Activated T-cell treated with anti-CD3 and anti-CD28 coated beads, Interleukin-2, amount 50 U/mL, for 4 hours (primary cell): ENCODE measurements around the gene CMSS1. TPM values are rescaled to one million over a fixed set of nuclear protein-coding genes. Genes with fewer than 3 reads are reported as not detected.

Source experiments
- ATAC-seq, 2 donors: fragments of 200-7000 bp; cut with Tn5 transposase; one replicate each; pipeline ENCODE4 v1.10.0; 2021
- DNase-seq: peaks from one replicate; pipeline ENCODE4 v3.0.0-alpha.2; 2020
- H3K27me3 Mint-ChIP-seq: one replicate; pipeline ENCODE4 v1.8.0; 2021; ENCODE audit warnings: low read depth, mixed read lengths
- H3K36me3 Mint-ChIP-seq: one replicate; pipeline ENCODE4 v1.8.0; 2022; ENCODE audit warnings: mixed read lengths; ENCODE audit not compliant: insufficient read depth
- H3K4me1 Mint-ChIP-seq: one replicate; pipeline ENCODE4 v1.8.0; 2021; ENCODE audit warnings: low read depth, mixed read lengths
- H3K4me3 Mint-ChIP-seq: one replicate; pipeline ENCODE4 v1.8.0; 2021; ENCODE audit warnings: mild to moderate bottlenecking, moderate library complexity, mixed read lengths
- H3K9me3 Mint-ChIP-seq: one replicate; pipeline ENCODE4 v1.8.0; 2021; ENCODE audit warnings: mixed read lengths
- total RNA-seq, 3 donors: library from RNA; stranded (reverse); gene quantifications; one replicate each; pipeline ENCODE4 v1.2.1, GENCODE V29; 2021

Gene CMSS1
- total RNA-seq, 3 donors from 2014 or later = 126 to 157 (median 136) TPM

- H3K27me3 Mint-ChIP-seq = no peaks in the 10 kb centered on the region
- H3K4me1 Mint-ChIP-seq = no peaks in the 10 kb centered on the region
- peaks cover 6% of the 10 kb centered on the region for H3K36me3 Mint-ChIP-seq
- no peaks in the 10 kb centered on the region for H3K9me3 Mint-ChIP-seq
- DNase-seq = no peak
- no peak overlapping the region for H3K4me3 Mint-ChIP-seq
- ATAC-seq = no peak
Measured at GRCh38 chr3:100029689-100030088, 212.0 kb downstream of the CMSS1 start.

GRCh38 chr3:100030346-100030745 lies 212.7 kb downstream of the CMSS1 start:
- Mint-ChIP-seq H3K27me3 (no peaks in the 10 kb centered on the region), H3K4me1 (no peaks in the 10 kb centered on the region), H3K36me3 (peaks cover 6% of the 10 kb centered on the region), H3K4me3 (no peak overlapping the region), H3K9me3 (no peaks in the 10 kb centered on the region)
- DNase-seq (no peak), ATAC-seq (no peak)

DNA sequence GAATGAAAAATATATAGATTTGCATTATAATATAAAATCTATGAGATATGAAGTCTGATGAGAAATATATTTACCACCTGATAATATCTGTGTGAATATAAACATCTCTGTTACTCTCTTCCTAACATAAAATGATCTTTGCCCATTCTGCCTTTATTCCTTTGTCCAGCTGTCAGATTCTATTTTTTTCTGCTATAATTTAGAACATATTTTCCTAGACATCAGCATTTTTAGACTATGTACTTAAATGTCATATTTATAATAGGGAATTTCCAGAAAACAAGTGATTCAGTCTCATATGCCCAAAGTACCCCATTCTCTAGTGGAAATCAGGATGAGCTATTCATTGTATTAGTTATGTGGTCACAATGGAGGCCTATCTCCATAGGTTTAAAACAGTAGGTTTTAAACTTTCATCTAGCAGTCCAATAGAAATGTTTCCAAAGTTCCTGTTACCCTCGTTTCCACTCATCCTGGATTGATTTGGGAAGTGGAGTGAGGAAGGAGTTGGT lies 213.3 kb downstream of the CMSS1 start:
- Mint-ChIP-seq H3K4me1 (no peaks in the 10 kb centered on the region), H3K4me3 (no peak overlapping the region), H3K9me3 (no peaks in the 10 kb centered on the region), H3K36me3 (peaks cover 6% of the 10 kb centered on the region), H3K27me3 (no peaks in the 10 kb centered on the region)
- no peak for ATAC-seq
- no peak for DNase-seq

DNA sequence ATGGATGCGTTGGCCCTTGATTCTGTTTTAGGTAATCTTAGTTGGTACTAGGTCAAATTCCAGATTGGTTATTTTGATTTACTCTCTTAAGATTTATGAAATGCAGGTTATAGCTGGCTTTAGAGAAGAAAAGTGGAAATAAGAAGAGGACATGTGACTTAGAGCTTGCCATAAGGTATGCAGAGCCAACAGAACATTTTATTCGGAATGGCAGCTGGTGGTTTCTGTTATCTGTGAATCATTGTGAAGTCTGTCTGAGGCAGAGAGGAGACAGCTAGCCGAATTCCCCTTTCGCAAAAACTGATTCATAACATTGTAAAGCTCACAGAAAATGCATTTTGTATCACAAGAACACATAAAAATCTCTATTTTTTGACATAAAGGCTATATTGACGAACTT lies 214.6 kb downstream of the CMSS1 start:
- H3K27me3 Mint-ChIP-seq = no peaks in the 10 kb centered on the region
- DNase-seq (no peak), ATAC-seq (no peak)
- no peak overlapping the region for H3K4me3 Mint-ChIP-seq
- no peaks in the 10 kb centered on the region for H3K9me3 Mint-ChIP-seq
- peaks cover 6% of the 10 kb centered on the region for H3K36me3 Mint-ChIP-seq
- H3K4me1 Mint-ChIP-seq = no peaks in the 10 kb centered on the region

DNA sequence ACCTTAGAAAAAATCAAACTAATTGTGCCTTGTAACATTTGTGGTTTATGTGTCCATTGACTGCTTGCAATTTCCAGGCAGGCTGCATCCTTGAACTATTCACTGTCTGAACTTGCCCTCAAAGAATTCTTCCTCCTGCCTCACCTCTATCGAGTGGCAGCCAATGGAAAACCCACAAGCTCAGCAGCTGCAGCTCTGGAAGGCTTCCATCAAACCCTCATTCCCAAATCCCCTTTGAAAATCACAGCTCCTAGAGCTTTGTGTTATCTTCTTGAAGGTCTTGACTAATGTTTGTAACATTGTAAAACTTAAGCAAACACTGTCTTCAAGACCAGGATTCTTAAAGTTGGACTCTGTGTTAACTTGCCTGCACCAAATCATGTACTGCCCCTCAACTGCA lies 215.5 kb downstream of the CMSS1 start:
- no peak for DNase-seq
- no peaks in the 10 kb centered on the region for H3K27me3 Mint-ChIP-seq
- H3K36me3 Mint-ChIP-seq = peaks cover 6% of the 10 kb centered on the region
- H3K4me1 Mint-ChIP-seq = no peaks in the 10 kb centered on the region
- no peak for ATAC-seq
- no peaks in the 10 kb centered on the region for H3K9me3 Mint-ChIP-seq
- H3K4me3 Mint-ChIP-seq = no peak overlapping the region

DNA sequence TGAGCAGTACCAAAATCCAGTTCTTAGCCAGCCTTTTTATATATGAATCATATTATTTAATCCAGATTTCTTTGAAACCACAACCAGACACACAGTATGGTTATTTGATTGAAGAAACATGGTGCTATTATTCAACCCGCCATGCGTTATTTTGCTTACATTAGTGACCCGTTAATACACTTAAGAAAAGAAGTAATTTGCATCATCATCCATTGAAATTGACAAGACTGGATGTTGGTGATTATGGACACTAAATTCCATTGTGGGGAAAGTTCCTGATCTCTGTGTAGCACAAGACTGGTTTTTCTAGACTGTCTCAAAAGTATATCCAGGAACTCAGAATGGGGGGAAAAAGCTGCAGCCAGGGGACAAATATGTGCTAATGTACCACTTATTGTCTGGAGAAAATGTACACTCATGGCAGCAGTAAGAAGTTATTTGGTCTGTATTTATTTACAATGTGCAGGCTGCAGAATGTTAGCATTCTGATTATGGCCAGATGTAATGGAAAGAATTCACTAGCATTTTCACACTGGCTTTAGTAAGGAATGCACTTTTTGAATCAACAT lies 216.3 kb downstream of the CMSS1 start:
- H3K4me3 Mint-ChIP-seq = no peak overlapping the region
- no peaks in the 10 kb centered on the region for H3K4me1 Mint-ChIP-seq
- no peak for ATAC-seq
- DNase-seq = no peak
- H3K27me3 Mint-ChIP-seq = no peaks in the 10 kb centered on the region
- peaks cover 6% of the 10 kb centered on the region for H3K36me3 Mint-ChIP-seq
- H3K9me3 Mint-ChIP-seq = no peaks in the 10 kb centered on the region

DNA sequence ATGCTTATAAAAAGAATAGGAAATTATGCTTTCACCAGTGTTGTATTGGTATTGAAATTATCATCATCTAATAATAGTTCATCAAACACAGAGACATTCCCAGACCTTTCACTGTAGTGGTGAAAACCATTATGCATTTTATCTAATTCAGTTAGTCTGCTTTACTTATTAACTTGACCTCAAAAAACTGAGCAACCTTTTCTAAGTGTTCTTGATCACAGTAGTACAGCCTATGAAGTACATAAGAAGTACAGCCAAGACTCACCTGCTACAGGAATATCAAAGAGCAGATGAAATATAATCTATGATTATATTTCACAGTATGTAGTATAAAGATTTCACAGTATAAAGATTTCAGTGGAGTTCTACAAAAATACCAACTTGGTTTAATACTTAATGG lies 221.4 kb downstream of the CMSS1 start:
- DNase-seq (no peak), ATAC-seq (no peak)
- Mint-ChIP-seq H3K36me3 (no peaks in the 10 kb centered on the region), H3K27me3 (no peaks in the 10 kb centered on the region), H3K4me1 (no peaks in the 10 kb centered on the region), H3K9me3 (no peaks in the 10 kb centered on the region), H3K4me3 (no peak overlapping the region)

DNA sequence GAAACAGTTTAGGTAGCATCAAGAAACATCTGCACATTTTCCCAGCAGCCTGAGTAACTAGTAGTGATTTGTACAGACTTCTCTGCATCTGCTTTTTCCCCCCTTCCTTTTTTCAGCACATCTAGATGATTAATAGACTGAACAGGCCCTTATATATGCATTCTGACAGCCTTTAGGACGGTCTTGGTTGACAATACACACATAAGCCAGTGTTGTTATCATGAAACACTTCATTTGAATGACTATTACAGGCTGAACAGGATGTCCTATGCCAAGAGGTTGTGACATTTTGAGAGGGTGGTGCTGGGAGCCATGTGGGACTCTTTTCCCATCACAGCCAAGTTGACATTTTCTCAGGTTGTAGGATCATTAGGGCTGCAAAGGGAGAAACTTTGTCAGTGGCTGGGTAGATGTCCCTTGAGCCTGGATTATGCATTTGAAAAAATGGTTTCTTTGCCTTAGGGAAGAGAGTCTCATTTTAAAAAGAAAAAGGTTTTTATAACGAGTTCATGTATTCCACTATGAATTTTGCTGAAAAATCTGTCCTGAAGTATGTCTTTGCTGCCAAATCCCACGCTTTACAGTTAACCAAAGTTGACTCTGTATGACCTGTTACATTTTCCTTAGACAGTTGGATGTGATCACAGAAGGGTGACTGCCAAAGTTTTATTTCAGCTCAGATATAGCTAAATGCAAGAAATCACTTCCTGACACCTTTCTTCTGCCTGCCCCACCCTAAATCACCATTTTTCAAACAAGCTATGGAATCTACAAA lies 223.0 kb downstream of the CMSS1 start:
- Mint-ChIP-seq H3K27me3 (no peaks in the 10 kb centered on the region), H3K36me3 (no peaks in the 10 kb centered on the region), H3K4me1 (peaks cover 3% of the 10 kb centered on the region), H3K4me3 (no peak overlapping the region), H3K9me3 (no peaks in the 10 kb centered on the region)
- DNase-seq (no peak), ATAC-seq (no peak)

GRCh38 chr3:100041328-100041749 lies 223.7 kb downstream of the CMSS1 start:
- no peaks in the 10 kb centered on the region for H3K9me3 Mint-ChIP-seq
- ATAC-seq (no peak), DNase-seq (no peak)
- H3K27me3 Mint-ChIP-seq = no peaks in the 10 kb centered on the region
- no peaks in the 10 kb centered on the region for H3K36me3 Mint-ChIP-seq
- H3K4me3 Mint-ChIP-seq = no peak overlapping the region
- H3K4me1 Mint-ChIP-seq = peaks cover 4% of the 10 kb centered on the region

DNA sequence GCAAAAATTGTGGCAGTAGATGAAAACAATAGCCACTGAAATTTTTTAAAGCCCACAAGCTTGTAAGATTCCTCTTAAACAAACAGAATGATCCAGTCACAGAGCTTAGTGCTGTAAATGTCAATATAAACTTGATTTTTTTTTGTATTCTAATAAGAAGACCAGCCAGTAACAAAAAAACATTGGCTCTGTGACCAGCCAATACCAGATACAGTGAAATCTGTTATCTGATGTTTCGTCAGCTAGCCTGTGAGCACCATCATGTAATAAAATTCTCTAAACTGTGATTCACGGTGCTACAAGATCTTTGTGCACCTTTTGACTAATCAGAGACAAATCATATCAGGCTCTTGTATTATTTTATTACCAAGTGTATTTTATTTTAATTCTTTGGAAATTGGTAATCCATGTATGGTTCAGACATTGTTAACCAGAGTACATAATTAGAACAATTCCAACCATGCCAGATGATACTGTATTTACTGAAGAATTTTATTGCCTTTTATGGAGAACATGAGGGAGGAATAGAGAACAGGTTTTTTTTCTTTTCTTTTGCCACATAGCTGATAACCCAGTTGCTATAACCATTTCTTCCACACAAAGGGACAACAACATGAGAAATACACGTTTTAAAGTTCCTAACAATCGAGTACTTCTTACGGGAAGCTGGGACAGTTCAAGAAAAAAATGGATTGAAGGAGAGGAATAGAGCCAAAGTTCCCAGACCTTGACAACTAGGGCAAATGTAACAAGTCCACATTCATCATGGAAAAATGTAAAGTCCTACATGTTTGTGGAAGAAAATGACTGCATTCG lies 224.7 kb downstream of the CMSS1 start:
- Mint-ChIP-seq H3K4me3 (no peak overlapping the region), H3K4me1 (peaks cover 6% of the 10 kb centered on the region), H3K9me3 (no peaks in the 10 kb centered on the region), H3K27me3 (no peaks in the 10 kb centered on the region), H3K36me3 (no peaks in the 10 kb centered on the region)
- ATAC-seq (no peak), DNase-seq (no peak)

GRCh38 chr3:100043271-100043670 lies 225.6 kb downstream of the CMSS1 start:
- Mint-ChIP-seq H3K36me3 (no peaks in the 10 kb centered on the region), H3K9me3 (no peaks in the 10 kb centered on the region), H3K4me1 (peaks cover 11% of the 10 kb centered on the region), H3K27me3 (no peaks in the 10 kb centered on the region), H3K4me3 (no peak overlapping the region)
- ATAC-seq (no peak), DNase-seq (no peak)

DNA sequence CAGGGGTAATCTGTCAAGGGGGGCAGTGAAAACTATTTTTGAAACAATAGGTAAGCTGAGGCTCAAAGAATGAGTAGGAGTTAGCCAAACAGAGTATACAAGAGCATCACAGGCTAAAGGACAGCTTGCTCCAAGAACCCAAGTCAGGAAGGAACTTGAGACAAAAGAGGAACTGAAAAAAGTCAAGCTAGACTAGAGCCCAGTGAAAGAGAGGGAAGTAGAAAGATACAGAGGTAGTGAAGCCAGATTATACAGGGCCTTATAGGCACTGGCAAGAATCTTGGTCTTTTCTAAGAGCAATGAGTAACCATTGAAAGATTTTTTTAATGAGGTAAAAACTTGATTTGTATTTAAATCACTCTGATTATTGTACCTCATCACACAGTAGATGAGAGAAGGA lies 226.7 kb downstream of the CMSS1 start:
- ATAC-seq = no peak
- no peaks in the 10 kb centered on the region for H3K36me3 Mint-ChIP-seq
- H3K9me3 Mint-ChIP-seq = no peaks in the 10 kb centered on the region
- no peak for DNase-seq
- no peak overlapping the region for H3K4me3 Mint-ChIP-seq
- no peaks in the 10 kb centered on the region for H3K27me3 Mint-ChIP-seq
- H3K4me1 Mint-ChIP-seq = peaks cover 11% of the 10 kb centered on the region

GRCh38 chr3:100045696-100046095 lies 228.0 kb downstream of the CMSS1 start:
- no peak for ATAC-seq
- DNase-seq = no peak
- H3K36me3 Mint-ChIP-seq = peaks cover 1% of the 10 kb centered on the region

DNA sequence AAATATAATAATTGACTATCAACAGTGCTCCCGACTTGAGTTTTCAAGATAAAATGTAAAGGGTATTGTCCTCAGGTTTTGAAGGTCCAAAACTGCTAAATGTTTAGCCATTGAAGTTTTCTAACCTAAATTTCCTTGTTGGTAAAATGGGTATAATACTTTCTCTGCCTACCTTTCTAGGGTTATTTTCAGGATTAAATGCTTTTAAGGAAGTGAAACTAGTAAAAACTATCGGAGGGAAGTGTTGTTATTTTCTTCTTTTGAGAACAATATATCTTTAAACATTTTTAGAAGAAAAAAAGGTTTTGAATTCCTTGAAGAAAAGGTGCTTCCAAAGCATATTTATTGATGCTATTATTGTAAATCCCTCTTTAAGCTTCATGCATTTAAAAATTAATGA lies 229.3 kb downstream of the CMSS1 start:
- Mint-ChIP-seq H3K27me3 (no peaks in the 10 kb centered on the region), H3K4me1 (peaks cover 11% of the 10 kb centered on the region), H3K4me3 (no peak overlapping the region), H3K9me3 (no peaks in the 10 kb centered on the region), H3K36me3 (peaks cover 1% of the 10 kb centered on the region)
- DNase-seq (no peak), ATAC-seq (no peak)

More at GRCh38 chr3:100045696-100046095, 228.0 kb downstream of the CMSS1 start:
- H3K4me3 Mint-ChIP-seq = no peak overlapping the region
- peaks cover 11% of the 10 kb centered on the region for H3K4me1 Mint-ChIP-seq
- no peaks in the 10 kb centered on the region for H3K9me3 Mint-ChIP-seq
- H3K27me3 Mint-ChIP-seq = no peaks in the 10 kb centered on the region
